HT1080 (cell line): Measurements from ENCODE around the gene TBRG4. TPM values are rescaled to one million over a fixed set of nuclear protein-coding genes. Genes with fewer than 3 reads are reported as not detected.

Experiments
- DNase-seq: peaks from one replicate; pipeline ENCODE4 v3.0.0-alpha.2; 2015; ENCODE audit warnings: low read depth
- total RNA-seq: library from RNA; depleted of rRNA; stranded (reverse); fragments of >200 nt; shearing (Covaris generic); gene quantifications from 2 replicates; pipeline ENCODE4 v1.2.3, GENCODE V29; 2014

The TBRG4 gene
- total RNA-seq, 1 experiment from 2014 or later: 161 TPM

DNA sequence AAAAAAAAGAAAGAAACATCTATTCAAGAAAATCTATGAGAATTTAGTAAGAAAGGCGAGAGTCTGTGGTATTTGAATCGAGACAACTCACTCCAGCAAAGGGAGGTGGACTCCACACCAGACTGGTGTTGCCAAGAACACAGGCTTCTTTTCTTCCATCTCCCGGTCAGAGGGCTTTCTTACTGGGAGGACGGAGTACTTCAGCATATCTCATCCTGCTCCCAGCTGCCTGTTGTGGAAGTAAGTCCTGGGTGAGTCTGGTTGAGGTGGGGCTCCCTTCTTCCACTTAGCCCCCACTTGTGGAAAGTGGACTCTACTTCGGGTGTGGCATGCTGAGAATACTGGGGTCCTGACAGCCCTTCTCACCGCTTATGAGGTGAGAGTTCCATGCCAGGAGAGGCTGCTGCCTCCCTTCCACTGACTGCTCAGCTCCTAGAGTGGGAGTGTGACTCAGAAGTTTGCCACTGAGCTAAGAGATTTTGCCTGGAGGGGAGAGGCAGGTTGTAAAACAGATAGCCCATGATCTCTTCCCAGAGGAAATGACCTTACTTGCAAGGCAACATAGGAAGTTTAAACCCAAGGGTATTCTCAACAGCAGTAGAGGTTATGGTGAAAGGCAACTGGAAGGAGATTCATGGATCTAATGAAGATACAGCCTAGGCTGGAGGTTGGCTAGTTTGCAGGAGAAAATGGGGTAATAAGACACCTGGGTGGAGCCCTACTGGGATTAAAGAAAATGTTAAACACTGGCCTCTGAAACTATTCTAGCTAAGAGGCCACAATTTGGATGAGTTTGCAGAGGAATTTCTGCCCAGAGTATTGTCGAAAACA, 19.2 kb downstream of the TBRG4 start:
- peak; percentile 70 for DNase-seq

DNA sequence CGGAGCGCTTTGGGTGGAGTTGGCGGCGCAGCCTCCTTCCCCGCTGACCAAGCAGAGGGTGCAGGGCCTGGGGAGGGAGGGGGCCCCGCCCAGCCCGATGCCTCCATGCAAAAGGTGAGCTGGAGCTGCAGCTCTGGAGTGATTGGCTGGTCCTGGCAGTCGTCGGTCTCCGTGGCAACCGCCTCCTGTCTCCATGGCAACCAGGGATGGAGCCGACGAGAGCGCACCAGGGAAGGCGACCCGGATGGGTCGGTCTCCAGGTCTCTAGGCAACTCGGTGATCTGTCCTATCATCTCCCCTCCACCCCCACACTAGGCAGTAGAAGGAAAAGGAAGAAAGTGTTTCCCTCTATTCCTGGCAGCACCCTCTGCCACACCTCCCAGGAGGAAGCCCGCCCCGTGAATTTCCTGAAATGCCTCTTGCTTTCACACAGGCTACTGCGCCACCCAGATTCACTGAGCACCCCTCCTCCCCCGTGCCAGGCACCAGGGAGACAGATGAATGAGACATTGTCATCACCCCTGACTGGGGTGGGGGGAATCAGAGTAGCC, 22.1 kb downstream of the TBRG4 start:
- peak; percentile 44 for DNase-seq

DNA sequence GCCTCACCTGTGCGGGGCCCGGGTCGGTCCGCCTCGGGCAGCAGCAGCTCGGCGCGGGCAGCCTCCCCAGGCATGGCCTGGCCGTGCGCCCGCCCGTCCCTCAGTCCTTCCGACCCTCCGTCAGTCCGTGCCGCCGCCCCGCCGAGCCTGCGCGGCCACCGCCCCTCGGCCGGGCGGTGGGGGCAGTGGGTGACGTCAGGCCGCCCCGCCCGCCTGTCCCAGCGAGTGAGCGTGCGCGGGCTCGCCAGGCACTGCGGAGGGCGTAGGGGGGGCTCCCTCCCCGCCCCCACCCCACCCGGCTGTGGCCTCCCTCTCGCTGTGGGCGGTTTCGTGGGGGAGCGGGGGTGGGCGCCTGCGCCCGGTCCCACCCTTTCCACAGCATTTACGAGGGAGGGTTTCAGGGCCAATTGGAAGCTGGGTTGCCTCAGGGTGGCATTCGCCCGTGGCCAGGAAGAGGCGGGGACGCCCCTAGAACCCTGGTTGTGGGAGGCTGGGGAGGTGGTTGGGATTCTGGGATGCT, 22.6 kb downstream of the TBRG4 start, which contains the start of gene NACAD:
Gene NACAD, minus strand, starts transcription at position 149 of the 520 bp plus-strand sequence. Its CDS starts 75 bp downstream, at position 74.
- DNase-seq: peak; percentile 23

DNA sequence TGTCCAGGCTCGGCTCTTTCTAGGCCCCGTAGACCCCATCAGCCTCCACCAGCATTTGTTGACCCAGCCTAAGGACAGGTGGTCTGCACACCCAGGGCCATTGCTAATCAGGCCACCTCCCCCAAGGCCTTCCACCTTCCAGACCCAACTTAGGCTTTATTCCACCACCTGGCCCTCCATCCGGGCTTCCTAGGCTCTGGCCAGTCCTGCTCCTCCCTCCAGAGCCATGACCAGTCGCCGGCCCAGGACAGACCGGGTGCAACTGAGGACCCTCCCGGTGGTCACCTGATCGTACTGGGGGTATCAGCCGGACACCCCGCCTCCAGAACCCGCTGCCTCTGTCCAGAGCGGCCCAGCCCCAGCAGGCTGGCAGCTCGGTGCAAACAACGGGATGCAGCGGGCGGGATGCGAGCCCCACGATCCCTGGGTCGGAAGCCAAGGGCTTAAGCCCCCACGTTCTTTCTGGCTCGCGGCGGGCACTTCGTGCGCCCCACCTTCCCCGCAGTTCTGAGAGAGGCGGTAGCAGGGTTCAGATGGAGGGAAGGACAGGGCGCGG, 23.3 kb downstream of the TBRG4 start:
- no peak for DNase-seq

DNA sequence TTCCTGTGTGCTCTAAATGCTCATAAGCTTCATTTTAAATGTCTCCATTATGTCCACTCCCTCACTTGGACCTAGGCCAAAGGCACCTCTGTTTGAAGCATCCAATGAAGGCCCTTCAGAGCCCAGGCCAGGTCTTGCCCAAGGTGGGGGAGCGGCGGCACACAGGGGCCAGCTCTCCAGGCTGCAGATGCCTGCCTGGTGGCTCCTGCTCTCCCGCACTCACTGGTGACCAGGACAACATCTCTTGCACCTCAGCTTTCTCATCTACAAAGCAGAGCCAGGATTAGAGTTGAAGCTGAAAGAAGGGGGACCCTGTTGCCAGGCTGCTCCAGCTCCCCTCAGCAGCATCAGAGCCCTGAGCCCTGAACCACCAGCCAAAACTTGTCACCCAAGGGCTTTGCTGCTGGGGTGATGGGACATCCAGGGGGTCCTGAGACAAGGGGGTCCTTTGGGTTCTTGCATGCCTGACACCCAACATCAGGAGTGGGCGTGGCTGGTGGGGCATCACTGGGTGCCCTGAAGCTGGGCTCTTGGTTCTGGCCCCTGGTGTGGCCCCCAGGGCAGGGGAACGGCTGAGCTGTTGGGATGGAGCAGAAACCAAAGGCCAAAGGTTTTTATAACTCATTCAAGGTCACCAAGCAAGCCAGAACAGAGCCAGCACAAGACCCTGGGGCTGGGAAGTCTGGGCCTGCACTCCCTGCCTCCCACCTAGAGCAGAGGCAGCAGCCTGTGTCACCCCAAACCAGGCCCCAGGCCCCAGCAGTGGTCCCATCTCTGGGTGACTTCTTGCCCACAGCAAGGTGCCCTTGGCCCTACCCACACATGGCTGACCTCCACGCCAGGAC, 24.0 kb downstream of the TBRG4 start:
- no peak for DNase-seq

DNA sequence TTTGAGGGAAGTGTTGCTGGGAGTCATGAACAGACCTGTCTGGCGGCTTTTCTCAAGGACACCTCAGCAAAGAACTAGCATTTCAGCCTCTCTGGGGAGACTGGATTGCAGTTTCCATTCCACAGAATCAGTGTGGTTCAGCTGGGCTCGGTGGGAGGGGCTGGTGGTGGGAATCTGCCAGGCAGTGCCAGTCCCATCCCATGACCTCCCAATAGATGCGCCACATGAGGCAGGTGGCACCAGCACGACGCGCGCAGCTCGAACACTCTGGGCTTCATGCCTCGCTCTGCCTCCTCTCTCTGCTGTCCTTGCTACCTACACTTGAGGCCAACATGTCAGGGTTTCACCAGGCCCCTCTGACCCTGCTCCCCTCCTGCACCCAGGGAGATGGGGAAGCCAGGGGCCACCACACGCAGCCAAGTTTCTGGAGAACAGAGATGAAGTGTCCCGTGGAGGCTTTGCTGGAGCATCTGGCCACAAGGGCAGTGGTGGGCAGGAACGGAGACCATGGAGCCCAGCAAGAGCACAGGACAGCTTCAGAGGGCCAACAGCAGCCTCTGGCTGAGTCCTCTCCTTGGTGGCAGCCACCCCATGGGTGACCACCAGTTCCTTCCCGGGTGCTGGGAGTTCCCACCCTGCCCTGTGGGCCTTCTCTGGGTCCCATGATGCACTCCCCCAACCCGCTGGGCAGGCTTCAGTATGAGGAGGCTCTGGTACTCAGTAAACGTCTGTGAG, 25.0 kb downstream of the TBRG4 start:
- no peak for DNase-seq

DNA sequence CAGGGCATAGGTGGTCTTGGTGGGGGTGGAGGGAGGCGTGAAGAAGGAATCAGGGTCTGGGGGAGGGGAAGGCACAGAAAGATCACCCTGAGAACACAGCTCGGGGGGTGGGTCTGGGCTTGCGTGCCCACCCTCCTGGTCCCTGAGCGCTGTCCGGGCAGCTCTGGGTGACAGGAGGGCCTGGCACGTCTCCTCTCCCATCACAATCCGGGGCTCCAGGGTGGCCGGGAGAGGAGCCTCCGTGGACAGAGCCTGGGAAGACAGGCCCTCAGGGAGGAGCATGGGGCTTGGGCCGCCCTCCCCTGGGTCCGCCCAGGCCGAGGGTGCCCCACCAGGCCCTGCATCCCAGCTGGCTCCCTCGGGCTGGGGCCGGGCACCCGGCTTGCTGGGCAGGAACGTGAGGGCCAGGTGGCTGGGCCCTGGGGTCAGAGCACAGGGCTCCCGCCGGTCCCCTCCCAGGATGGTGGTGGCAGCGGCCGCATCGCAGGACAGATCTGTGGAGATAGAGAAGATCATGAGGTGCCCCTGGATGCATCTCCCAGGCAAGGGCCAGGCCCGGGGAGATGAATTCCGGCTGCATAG, 25.8 kb downstream of the TBRG4 start:
- no peak for DNase-seq

DNA sequence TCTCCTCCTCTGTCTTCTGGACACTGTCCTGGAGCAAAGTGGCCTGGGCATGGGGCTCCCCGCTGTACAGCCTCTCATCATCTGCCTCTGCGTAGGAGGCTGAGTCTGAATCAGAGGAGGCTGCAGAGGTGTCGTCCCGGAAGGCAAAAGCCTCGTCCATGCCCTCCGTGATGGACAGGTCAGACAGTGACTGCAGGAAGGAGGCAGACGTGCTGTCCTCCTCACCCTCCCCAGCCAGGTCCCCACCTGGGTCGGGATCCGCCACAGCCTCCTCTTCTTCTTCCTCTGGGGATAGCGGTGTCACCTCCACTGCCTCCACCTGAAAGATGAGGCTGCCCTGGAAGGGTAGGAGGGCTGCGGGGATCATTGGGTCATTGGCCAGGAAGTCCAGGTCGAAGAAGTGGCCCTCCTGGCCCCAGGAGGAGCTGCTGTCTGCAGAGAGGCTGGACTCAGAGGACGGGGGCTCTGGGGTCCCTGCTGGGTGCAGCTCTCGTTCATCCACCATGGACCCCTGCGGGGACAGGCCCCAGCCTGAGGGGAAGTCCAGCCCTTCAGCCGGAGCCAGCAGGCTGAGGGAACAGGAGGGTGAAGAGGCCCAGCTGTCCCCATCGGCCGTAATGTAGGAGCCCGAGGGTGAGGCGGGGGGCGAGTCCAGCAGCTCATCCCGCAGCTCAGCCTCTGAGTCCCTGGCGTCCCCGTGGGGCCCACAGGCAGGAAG, 26.4 kb downstream of the TBRG4 start:
- DNase-seq: no peak

DNA sequence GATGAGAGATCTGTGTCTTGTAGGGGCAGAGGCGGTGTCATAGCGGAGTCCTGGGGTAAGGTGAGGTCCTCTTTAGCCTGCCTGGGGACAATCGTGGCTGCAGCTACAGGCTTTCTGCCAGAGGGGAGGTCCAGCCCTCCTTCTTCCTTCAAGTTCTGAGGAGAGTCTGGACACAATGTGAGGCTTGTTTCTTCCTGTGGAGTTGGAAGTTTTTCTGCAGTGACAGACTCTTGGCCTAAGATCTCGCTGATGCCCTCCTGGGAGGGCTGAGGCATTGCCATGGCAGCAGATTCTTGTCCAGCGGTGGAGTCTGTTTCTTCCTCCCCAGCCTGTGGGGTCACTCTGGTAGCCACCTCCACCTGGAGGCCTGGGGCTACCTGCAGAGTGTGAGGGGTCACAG, 27.2 kb downstream of the TBRG4 start:
- DNase-seq: no peak

DNA sequence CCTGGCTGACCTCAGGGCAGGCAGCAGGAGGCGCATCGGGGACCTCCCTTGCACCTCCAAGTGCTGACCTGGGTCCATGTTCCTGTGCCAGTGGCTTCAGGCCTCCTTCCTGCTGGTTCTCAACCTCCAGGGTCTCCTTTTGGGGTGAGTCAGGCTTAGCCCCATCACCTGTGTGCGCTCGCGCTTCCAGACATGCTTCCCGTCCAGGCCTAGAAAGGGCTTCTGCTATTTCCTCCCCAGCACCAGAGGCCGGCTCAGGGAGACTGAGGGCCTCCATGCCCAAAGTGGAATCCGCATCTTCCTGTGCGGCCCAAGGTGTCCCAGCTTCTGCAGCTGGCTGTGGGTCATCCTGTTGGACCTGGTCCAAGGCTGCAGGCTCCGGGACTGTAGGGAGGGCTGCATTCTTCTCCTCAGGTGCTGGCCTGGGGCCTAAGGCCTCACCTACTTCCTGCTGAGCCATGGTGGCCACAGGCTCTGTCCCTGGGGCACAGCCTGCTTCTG, 28.6 kb downstream of the TBRG4 start:
- no peak for DNase-seq

DNA sequence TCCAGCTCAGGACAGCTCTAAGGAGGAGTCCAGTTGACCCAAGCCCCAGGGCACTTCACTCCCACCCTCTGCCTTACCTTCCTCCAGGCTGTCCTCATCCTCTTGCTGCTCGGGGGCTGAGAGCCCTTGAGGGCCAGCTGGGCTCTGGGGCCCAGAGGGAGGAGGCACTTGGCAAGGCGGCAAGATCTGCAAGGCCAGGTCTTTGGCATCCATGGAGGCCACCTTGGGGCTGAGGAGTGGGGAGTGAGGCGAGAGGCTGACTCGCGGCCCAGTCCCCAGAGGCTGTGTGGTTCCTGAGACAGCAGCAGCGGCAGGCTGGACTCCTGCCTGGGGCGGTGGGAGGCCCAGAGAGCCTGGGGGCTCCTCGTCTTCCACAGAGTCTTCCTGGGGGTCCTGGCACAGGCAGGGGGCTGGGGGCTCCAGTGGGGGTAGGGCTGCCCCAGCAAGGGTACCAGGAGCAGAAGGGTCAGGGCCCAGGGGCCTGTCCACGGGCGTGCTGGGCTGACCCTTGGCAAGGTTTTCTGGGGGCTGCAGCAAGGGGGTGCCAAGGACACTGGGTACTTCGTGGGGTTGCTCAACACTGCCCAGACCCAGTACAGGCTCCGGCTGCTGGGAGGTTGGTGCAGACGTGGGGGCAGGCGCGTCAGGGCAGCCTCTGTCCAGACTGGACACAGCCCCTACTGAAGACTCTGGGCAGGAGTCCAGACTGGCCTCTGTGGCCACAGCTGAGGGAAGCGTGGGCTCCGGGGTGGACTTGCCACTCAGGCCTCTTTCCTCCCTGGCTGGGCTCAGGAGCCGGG, 29.3 kb downstream of the TBRG4 start:
- DNase-seq: no peak

DNA sequence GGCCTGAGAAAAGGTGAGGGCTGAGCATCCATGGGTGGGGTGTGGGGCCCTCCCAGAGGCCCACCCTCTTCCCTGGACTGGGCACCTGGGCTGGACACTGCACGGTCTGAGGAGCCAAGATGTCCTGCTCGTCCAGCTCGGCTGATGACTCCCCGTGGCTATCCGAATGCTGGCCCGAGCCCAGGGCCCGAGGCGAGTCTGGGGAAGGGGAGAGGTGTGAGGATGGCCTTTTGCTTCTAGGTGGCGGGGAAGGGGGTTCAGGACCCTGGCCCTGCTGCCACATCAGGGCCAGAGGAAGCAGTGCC, 29.9 kb downstream of the TBRG4 start:
- DNase-seq: no peak

DNA sequence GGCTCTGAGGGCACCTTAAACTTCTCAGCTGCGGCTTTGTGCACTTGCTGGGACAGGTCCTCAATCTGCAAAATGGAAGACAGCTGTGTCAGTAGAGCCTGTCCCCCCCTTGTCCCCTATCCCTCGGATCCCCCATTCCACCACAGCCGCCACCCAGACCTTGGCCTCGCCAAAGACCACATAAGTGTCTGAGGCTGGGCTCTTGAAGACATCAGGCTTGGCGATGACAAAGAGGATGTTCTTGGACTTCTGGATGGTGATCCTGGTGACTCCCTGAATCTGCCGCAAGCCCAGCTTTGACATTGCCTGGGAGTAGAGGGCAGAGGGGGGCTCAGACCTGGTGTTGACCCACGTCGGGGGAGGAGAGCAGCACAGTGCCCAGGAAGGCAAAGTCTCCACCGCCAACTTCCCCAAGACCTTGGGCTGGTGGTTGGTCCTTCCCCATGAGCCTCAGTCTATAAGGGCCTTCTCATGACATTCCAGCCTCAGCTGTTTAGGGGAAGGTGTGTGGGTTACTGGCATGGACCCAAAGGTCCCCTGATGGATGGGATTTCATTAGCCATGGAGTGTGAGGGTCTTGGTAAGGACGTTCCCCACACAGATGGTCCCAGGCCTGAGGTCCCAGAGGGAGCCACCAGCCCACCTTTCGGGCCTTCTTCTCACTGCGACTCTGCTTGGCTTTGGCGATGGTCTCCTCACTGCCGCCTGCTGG, 30.4 kb downstream of the TBRG4 start:
- DNase-seq: no peak

DNA sequence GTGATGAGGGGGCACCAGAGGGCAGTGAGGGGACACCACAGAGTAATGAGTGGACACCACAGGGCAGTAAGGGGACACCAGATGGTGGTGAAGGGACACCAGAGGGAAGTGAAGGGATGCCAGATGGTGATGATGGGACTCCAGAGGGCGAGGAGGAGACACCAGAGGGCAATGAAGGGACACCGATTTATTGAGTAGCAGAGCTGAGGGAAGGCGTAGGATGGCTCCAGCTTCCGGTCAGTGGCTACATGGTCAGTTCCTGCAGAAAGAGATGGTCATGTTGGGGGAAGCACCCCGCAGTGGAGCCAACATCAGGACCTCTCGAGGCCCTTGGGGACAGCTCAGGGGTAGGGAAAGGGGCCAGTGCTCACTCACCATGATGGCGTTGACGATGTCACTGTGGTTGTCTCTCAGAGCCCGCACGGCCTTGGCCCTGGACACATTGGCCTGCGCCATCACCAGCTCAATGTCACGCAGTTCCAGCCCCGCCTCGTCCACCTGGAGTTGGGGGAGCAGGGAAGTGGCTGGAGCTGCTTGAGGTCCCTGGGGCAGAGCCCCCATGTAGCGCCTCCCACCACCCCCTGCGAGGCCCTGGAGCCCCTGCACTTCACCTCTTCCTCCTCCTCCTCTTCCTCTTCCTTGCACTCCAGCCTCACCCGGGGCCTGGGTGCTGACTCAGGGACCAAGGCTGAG, 31.1 kb downstream of the TBRG4 start:
- DNase-seq: no peak

DNA sequence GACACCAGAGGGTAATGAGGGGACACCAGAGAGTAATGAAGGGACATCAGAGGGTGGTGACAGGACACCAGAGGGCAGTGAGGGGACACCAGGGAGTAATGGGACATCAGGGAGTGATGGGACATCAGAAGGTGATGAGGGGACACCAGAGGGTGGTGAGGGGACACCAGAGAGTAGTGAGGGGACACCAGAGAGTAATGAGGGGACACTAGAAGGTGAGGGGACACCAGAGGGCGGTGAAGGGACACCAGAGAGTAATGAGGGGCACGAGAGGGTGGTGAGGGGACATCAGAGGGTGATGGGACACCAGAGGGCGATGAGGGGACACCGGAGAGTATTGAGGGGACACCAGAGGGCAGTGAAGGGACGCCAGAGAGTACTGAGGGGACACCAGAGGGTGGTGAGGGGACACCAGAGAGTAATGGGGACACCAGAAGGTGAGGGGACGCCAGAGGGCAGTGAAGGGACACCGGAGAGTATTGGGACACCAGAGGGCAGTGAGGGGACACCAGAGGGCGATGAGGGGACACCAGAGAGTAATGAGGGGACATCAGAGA, 33.3 kb downstream of the TBRG4 start:
- no peak for DNase-seq

DNA sequence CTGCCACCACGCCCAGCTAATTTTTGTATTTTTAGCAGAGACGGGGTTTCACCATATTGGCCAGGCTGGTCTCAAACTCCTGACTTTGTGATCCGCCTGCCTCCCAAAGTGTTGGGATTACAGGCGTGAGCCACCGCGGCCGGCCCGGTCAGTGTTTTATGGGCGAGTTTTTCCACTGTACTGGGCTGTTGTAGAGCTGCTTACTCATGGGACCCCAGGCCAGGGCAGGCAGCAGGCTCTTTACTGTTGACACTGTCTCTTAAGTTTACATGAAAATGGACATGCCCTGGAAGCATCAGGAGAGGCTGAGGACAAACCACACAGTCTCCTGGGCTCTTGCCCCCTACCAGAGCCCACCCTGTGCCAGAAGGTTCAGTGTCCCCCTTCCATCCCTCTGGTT, 33.9 kb downstream of the TBRG4 start:
- DNase-seq: no peak

DNA sequence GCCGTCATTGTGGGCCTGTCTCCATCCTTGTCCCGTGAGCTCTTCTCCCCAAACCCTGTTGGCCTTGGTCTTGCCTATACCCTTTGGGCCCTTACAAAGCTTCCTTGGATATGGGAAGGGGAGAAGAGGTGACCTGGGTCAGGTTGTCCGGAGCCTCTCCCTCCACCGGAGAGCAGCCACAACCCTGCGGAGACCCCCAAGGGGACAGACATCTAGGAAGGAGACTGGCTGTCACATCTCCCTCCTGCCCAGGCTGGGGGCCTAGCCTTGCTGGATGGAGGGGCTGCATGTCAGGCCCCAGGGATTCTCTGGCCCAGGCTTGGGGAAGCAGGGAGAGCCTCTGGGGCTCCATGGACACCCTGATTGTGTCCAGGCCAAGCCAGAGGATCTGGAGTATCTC, 34.6 kb downstream of the TBRG4 start:
- DNase-seq: no peak
